HFFc6 (cell line): Measurements from ENCODE around the gene ITPR3. TPM values are rescaled to one million over a fixed set of nuclear protein-coding genes. Genes with fewer than 3 reads are reported as not detected.

ENCODE experiments used
- DNase-seq: peaks from one replicate; pipeline ENCODE4 v3.0.0-alpha.2; 2018
- H3K27ac Mint-ChIP-seq: 2 replicates; pipeline ENCODE4 v1.8.0; 2020; ENCODE audit warnings: mild to moderate bottlenecking, mixed read lengths
- H3K27me3 Mint-ChIP-seq: 2 replicates; pipeline ENCODE4 v1.8.0; 2021; ENCODE audit warnings: mild to moderate bottlenecking, moderate library complexity, mixed read lengths; ENCODE audit not compliant: insufficient read depth
- H3K36me3 Mint-ChIP-seq: 2 replicates; pipeline ENCODE4 v1.8.0; 2021; ENCODE audit warnings: low read depth, mixed read lengths
- H3K4me1 Mint-ChIP-seq: 2 replicates; pipeline ENCODE4 v1.8.0; 2020; ENCODE audit warnings: low read depth, mixed read lengths
- H3K4me3 Mint-ChIP-seq: 2 replicates; pipeline ENCODE4 v1.8.0; 2020; ENCODE audit warnings: mild to moderate bottlenecking, moderate library complexity, mixed read lengths
- H3K9me3 Mint-ChIP-seq: 2 replicates; pipeline ENCODE4 v1.8.0; 2020; ENCODE audit warnings: mild to moderate bottlenecking, mixed read lengths
- CTCF ChIP-seq: fragments of 200-600 bp; sonication (generic); IDR thresholded peaks from 2 replicates; pipeline ENCODE4 v1.5.0; 2021; ENCODE audit warnings: antibody characterized with exemption, mild to moderate bottlenecking
- total RNA-seq, 6 experiments: library from RNA; stranded (reverse); fragmentation: NEBNext Ultra II Directional; extraction: Animal tissue kit (Norgen Biotek cat#: 25700); gene quantifications; 2 replicates in 1 of 6; 3 replicates in 5 of 6; pipeline ENCODE4 v1.2.3, GENCODE V29; 2021

Gene ITPR3
- total RNA-seq, 6 experiments from 2014 or later, result 20.2 to 30.3 (median 26.9) TPM

GRCh38 chr6:33610067-33610466, 11.1 kb upstream of the ITPR3 start:
- H3K4me3 Mint-ChIP-seq, result peak overlapping the region; percentile 65
- DNase-seq, result no peak

GRCh38 chr6:33610779-33611732, 10.1 kb upstream of the ITPR3 start:
- H3K9me3 Mint-ChIP-seq, result no peaks in the 10 kb centered on the region
- no peak overlapping the region for H3K4me3 Mint-ChIP-seq
- peak overlapping the region; percentile 98 for H3K27ac Mint-ChIP-seq
- no peaks in the 10 kb centered on the region for H3K36me3 Mint-ChIP-seq
- no peak for TF ChIP-seq CTCF
- H3K27me3 Mint-ChIP-seq, result peaks cover 7% of the 10 kb centered on the region; the same call in 1 of the 2 replicates
- DNase-seq, result no peak
- peaks cover 61% of the 10 kb centered on the region for H3K4me1 Mint-ChIP-seq

More at GRCh38 chr6:33610067-33610466, 11.1 kb upstream of the ITPR3 start:
- no peaks in the 10 kb centered on the region for H3K36me3 Mint-ChIP-seq
- H3K4me1 Mint-ChIP-seq, result peaks cover 64% of the 10 kb centered on the region
- H3K27me3 Mint-ChIP-seq, result peaks cover 7% of the 10 kb centered on the region; the same call in 1 of the 2 replicates
- no peak for TF ChIP-seq CTCF
- peaks cover 4% of the 10 kb centered on the region for H3K9me3 Mint-ChIP-seq
- peak overlapping the region; percentile 98 for H3K27ac Mint-ChIP-seq

- Mint-ChIP-seq H3K27ac (peak overlapping the region; percentile 91), H3K9me3 (no peaks in the 10 kb centered on the region), H3K4me1 (peaks cover 60% of the 10 kb centered on the region), H3K36me3 (no peaks in the 10 kb centered on the region), H3K4me3 (peak overlapping the region; percentile 9), H3K27me3 (peaks cover 7% of the 10 kb centered on the region)
- TF ChIP-seq CTCF, result no peak
- peak; percentile 68 for DNase-seq
Observed at GRCh38 chr6:33613146-33613794, 7.9 kb upstream of the ITPR3 start.

GRCh38 chr6:33613795-33614168, 7.3 kb upstream of the ITPR3 start:
- Mint-ChIP-seq H3K4me3 (peak overlapping the region; percentile 9), H3K27me3 (peaks cover 7% of the 10 kb centered on the region), H3K4me1 (peaks cover 60% of the 10 kb centered on the region), H3K27ac (peak overlapping the region; percentile 91), H3K36me3 (no peaks in the 10 kb centered on the region), H3K9me3 (no peaks in the 10 kb centered on the region)
- TF ChIP-seq CTCF, result no peak
- peak; percentile 87 for DNase-seq

GRCh38 chr6:33616113-33616512, 5.0 kb upstream of the ITPR3 start:
- no peaks in the 10 kb centered on the region for H3K9me3 Mint-ChIP-seq
- no peaks in the 10 kb centered on the region for H3K36me3 Mint-ChIP-seq
- no peak for DNase-seq
- peak overlapping the region; percentile 13; the same call in 1 of the 2 replicates for H3K27ac Mint-ChIP-seq
- H3K4me1 Mint-ChIP-seq, result peaks cover 54% of the 10 kb centered on the region
- H3K4me3 Mint-ChIP-seq, result no peak overlapping the region
- no peaks in the 10 kb centered on the region; the same call in none of the 2 replicates for H3K27me3 Mint-ChIP-seq
- no peak for TF ChIP-seq CTCF
